ENCODE data around the gene PRDM10. TPM values are rescaled to one million over a fixed set of nuclear protein-coding genes. Genes with fewer than 3 reads are reported as not detected.

PRDM10 gene
- total RNA-seq, 1 experiment from 2014 or later, result 18.9 TPM

DNA sequence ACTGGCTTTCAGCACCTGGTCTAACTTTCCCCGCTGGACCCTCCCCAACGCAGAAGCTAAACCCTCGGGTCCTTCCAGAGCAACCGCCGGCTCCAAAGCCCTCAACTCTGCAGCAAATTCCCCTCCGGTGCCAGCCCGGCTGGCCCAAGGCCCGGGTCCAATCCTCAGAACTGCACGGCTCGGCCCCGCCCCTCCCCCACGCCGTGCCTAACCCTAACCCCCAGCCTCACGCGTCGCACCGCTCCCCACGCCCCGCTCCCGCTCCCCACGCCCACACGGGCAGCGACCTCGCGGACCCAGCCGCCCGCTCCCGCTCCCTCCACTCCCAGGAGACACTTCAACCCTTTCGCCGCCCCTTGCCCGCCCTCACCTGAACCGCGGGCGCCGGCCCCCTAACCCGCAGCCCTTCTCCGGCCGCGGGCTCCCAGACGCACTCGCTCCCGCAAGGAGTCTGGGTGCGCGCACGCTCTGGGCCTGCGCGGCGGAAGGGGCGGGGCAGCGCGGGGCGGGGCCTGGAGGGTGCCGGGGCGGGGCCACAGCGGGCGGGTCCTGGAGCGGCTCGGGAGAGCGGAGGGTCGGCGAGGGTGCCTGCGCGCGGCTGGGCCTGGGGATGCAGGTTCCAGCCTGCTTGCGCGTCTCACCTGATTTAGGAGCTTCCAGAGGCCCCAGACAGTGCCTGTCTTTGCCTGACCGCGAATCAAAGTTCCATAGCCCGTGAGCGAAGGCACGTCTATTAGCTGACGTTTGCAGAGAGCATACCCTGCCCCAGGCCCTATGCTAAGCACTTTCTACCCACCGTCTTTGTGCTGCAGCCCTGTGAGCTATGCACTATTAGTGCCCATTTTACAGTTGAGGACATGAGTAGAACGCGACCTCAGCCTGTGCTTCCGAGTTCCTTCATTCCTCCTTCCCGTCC lies 107.3 kb downstream of the PRDM10 start, which contains the start of gene NFRKB (continued):
- TF ChIP-seq, protein P1, sequence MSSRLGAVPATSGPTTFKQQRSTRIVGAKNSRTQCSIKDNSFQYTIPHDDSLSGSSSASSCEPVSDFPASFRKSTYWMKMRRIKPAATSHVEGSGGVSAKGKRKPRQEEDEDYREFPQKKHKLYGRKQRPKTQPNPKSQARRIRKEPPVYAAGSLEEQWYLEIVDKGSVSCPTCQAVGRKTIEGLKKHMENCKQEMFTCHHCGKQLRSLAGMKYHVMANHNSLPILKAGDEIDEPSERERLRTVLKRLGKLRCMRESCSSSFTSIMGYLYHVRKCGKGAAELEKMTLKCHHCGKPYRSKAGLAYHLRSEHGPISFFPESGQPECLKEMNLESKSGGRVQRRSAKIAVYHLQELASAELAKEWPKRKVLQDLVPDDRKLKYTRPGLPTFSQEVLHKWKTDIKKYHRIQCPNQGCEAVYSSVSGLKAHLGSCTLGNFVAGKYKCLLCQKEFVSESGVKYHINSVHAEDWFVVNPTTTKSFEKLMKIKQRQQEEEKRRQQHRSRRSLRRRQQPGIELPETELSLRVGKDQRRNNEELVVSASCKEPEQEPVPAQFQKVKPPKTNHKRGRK (CRISPR knock-in tag; IDR thresholded peaks at IDR 0.05; ENCODE audit: borderline replicate concordance), result no peak
- TF ChIP-seq, protein P2, sequence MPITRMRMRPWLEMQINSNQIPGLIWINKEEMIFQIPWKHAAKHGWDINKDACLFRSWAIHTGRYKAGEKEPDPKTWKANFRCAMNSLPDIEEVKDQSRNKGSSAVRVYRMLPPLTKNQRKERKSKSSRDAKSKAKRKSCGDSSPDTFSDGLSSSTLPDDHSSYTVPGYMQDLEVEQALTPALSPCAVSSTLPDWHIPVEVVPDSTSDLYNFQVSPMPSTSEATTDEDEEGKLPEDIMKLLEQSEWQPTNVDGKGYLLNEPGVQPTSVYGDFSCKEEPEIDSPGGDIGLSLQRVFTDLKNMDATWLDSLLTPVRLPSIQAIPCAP (CRISPR knock-in tag; IDR thresholded peaks at IDR 0.05), result no peak
- TF ChIP-seq, protein P3, sequence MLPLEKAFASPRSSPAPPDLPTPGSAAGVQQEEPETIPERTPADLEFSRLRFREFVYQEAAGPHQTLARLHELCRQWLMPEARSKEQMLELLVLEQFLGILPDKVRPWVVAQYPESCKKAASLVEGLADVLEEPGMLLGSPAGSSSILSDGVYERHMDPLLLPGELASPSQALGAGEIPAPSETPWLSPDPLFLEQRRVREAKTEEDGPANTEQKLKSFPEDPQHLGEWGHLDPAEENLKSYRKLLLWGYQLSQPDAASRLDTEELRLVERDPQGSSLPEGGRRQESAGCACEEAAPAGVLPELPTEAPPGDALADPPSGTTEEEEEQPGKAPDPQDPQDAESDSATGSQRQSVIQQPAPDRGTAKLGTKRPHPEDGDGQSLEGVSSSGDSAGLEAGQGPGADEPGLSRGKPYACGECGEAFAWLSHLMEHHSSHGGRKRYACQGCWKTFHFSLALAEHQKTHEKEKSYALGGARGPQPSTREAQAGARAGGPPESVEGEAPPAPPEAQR (CRISPR knock-in tag; IDR thresholded peaks at IDR 0.05), result no peak
- TF ChIP-seq JAZF1 (CRISPR knock-in tag; IDR thresholded peaks at IDR 0.05), result no peak
- peak; percentile 79 for TF ChIP-seq SP1 (CRISPR knock-in tag; conservative IDR thresholded peaks at IDR 0.05)
- no peak for TF ChIP-seq NFYB (CRISPR knock-in tag; conservative IDR thresholded peaks at IDR 0.05; ENCODE audit: low read depth)
- TF ChIP-seq, protein P4, sequence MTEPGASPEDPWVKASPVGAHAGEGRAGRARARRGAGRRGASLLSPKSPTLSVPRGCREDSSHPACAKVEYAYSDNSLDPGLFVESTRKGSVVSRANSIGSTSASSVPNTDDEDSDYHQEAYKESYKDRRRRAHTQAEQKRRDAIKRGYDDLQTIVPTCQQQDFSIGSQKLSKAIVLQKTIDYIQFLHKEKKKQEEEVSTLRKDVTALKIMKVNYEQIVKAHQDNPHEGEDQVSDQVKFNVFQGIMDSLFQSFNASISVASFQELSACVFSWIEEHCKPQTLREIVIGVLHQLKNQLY (CRISPR knock-in tag; IDR thresholded peaks at IDR 0.05), result no peak
- TF ChIP-seq, protein P5, sequence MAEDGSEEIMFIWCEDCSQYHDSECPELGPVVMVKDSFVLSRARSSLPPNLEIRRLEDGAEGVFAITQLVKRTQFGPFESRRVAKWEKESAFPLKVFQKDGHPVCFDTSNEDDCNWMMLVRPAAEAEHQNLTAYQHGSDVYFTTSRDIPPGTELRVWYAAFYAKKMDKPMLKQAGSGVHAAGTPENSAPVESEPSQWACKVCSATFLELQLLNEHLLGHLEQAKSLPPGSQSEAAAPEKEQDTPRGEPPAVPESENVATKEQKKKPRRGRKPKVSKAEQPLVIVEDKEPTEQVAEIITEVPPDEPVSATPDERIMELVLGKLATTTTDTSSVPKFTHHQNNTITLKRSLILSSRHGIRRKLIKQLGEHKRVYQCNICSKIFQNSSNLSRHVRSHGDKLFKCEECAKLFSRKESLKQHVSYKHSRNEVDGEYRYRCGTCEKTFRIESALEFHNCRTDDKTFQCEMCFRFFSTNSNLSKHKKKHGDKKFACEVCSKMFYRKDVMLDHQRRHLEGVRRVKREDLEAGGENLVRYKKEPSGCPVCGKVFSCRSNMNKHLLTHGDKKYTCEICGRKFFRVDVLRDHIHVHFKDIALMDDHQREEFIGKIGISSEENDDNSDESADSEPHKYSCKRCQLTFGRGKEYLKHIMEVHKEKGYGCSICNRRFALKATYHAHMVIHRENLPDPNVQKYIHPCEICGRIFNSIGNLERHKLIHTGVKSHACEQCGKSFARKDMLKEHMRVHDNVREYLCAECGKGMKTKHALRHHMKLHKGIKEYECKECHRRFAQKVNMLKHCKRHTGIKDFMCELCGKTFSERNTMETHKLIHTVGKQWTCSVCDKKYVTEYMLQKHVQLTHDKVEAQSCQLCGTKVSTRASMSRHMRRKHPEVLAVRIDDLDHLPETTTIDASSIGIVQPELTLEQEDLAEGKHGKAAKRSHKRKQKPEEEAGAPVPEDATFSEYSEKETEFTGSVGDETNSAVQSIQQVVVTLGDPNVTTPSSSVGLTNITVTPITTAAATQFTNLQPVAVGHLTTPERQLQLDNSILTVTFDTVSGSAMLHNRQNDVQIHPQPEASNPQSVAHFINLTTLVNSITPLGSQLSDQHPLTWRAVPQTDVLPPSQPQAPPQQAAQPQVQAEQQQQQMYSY (CRISPR knock-in tag; IDR thresholded peaks at IDR 0.05), result no peak
- TF ChIP-seq, protein P6, sequence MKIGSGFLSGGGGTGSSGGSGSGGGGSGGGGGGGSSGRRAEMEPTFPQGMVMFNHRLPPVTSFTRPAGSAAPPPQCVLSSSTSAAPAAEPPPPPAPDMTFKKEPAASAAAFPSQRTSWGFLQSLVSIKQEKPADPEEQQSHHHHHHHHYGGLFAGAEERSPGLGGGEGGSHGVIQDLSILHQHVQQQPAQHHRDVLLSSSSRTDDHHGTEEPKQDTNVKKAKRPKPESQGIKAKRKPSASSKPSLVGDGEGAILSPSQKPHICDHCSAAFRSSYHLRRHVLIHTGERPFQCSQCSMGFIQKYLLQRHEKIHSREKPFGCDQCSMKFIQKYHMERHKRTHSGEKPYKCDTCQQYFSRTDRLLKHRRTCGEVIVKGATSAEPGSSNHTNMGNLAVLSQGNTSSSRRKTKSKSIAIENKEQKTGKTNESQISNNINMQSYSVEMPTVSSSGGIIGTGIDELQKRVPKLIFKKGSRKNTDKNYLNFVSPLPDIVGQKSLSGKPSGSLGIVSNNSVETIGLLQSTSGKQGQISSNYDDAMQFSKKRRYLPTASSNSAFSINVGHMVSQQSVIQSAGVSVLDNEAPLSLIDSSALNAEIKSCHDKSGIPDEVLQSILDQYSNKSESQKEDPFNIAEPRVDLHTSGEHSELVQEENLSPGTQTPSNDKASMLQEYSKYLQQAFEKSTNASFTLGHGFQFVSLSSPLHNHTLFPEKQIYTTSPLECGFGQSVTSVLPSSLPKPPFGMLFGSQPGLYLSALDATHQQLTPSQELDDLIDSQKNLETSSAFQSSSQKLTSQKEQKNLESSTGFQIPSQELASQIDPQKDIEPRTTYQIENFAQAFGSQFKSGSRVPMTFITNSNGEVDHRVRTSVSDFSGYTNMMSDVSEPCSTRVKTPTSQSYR (CRISPR knock-in tag; IDR thresholded peaks at IDR 0.05), result peak; percentile 69; the same call in 1 of the 2 replicates
- no peak for TF ChIP-seq ESRRA (CRISPR knock-in tag; IDR thresholded peaks at IDR 0.05; ENCODE audit: borderline replicate concordance)
- no peak for TF ChIP-seq ZNF671 (CRISPR knock-in tag; IDR thresholded peaks at IDR 0.05)
- TF ChIP-seq, protein P7, sequence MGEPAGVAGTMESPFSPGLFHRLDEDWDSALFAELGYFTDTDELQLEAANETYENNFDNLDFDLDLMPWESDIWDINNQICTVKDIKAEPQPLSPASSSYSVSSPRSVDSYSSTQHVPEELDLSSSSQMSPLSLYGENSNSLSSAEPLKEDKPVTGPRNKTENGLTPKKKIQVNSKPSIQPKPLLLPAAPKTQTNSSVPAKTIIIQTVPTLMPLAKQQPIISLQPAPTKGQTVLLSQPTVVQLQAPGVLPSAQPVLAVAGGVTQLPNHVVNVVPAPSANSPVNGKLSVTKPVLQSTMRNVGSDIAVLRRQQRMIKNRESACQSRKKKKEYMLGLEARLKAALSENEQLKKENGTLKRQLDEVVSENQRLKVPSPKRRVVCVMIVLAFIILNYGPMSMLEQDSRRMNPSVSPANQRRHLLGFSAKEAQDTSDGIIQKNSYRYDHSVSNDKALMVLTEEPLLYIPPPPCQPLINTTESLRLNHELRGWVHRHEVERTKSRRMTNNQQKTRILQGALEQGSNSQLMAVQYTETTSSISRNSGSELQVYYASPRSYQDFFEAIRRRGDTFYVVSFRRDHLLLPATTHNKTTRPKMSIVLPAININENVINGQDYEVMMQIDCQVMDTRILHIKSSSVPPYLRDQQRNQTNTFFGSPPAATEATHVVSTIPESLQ (CRISPR knock-in tag; IDR thresholded peaks at IDR 0.05), result no peak
- TF ChIP-seq, protein P8, sequence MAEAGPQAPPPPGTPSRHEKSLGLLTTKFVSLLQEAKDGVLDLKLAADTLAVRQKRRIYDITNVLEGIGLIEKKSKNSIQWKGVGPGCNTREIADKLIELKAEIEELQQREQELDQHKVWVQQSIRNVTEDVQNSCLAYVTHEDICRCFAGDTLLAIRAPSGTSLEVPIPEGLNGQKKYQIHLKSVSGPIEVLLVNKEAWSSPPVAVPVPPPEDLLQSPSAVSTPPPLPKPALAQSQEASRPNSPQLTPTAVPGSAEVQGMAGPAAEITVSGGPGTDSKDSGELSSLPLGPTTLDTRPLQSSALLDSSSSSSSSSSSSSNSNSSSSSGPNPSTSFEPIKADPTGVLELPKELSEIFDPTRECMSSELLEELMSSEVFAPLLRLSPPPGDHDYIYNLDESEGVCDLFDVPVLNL (CRISPR knock-in tag; IDR thresholded peaks at IDR 0.05; ENCODE audit: borderline replicate concordance, low read depth), result no peak
- TF ChIP-seq, protein P9, sequence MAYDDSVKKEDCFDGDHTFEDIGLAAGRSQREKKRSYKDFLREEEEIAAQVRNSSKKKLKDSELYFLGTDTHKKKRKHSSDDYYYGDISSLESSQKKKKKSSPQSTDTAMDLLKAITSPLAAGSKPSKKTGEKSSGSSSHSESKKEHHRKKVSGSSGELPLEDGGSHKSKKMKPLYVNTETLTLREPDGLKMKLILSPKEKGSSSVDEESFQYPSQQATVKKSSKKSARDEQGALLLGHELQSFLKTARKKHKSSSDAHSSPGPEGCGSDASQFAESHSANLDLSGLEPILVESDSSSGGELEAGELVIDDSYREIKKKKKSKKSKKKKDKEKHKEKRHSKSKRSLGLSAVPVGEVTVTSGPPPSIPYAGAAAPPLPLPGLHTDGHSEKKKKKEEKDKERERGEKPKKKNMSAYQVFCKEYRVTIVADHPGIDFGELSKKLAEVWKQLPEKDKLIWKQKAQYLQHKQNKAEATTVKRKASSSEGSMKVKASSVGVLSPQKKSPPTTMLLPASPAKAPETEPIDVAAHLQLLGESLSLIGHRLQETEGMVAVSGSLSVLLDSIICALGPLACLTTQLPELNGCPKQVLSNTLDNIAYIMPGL (CRISPR knock-in tag; IDR thresholded peaks at IDR 0.05), result 0 out of 2 replicates have a peak, but pooled peaks have one; percentile 53
- TF ChIP-seq ZNF317 (CRISPR knock-in tag; IDR thresholded peaks at IDR 0.05; ENCODE audit: borderline replicate concordance, low read depth), result no peak
- TF ChIP-seq, protein P10, sequence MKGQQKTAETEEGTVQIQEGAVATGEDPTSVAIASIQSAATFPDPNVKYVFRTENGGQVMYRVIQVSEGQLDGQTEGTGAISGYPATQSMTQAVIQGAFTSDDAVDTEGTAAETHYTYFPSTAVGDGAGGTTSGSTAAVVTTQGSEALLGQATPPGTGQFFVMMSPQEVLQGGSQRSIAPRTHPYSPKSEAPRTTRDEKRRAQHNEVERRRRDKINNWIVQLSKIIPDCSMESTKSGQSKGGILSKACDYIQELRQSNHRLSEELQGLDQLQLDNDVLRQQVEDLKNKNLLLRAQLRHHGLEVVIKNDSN (CRISPR knock-in tag; IDR thresholded peaks at IDR 0.05), result no peak; the same call in 1 of the 2 replicates
- TF ChIP-seq GTF2I (CRISPR knock-in tag; conservative IDR thresholded peaks at IDR 0.05), result no peak
